CD4-positive, alpha-beta T cell treated with Interferon gamma for 1 hour (primary cell): Measurements from ENCODE around the gene RAD51AP1.
"Not testable (repeated sequence)": the region's sequence is repeated elsewhere in the genome, so short reads cannot be mapped to it uniquely, and the experiment has no call there.

ENCODE experiments used
- DNase-seq: peaks from one replicate; pipeline ENCODE4 v3.0.0-alpha.2; 2020

The RAD51AP1 gene

GRCh38 chr12:4538207-4539160, at the start of gene RAD51AP1:
TSS of gene RAD51AP1 (plus strand) at chr12:4538890. CDS start at chr12:4538940, 50 bp downstream.
- peak; percentile 95 for DNase-seq

DNA sequence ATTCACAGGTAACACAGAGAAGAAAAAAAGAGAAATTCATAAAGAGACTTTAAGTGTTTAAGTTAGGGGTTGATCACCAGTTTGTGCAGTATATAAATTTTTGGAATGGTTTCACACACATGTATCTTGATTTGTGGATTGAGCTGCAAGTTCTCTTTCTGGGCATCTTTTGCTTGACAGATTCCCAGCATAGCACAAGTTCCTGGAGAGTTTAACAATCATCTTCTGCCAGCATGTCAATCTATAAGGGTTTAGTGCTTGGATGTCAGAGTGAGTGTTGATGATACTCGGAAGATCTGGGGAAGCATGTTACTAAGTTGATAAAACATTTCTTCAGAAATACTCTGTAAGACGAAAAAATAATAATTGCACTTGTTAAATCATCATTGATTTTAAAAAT, 49.1 kb upstream of the RAD51AP1 start:
- no peak for DNase-seq

DNA sequence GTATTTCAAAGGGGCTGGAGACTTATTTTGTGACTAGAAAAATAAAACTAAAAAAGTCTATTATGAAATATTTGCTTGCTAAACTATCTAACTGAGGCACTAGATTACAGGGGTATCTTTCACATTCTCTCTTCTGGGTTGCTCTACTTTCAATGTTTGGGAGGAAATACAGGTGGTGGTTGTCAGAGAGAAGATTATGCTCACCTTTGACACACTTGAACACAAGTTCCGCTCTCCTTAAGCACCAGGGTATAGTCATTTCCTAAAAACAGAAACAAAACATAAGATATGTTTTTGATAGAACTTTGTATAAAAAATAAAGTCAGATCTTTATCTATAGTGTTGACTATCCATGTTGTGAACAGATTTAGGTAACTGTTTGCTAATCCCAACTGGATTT, 47.7 kb upstream of the RAD51AP1 start:
- no peak for DNase-seq

DNA sequence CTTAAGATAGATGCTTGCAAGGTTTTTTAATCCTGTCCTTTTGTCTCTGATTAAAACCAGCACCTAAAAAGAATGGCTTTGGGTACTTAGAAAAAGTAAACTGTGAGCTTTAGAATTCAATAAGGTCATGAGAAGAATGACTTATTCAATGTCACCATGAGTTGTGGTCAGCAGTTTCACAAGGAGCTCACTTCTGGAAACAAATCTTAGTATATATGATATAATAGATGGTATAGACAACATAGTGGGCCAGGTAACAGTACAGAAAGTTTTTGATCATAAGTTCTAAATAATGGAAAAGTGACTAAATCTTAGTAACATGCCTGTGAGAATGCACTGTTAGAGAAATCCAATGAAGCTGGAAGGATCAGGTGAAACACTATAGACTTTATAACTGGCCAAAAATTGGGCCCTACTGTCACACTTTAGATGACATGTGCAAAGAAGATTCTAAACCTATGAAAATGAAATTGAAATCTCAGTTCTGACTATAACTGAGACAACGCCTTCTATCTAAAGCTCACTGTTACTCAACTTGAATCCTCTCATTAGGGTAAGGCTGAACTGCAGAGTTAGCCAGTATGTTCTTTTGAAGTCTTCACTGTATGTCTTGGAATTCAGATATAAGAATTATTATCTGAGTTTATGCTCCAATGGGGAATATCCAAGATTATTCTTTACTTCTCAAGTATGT, 42.4 kb upstream of the RAD51AP1 start:
- DNase-seq: no peak

DNA sequence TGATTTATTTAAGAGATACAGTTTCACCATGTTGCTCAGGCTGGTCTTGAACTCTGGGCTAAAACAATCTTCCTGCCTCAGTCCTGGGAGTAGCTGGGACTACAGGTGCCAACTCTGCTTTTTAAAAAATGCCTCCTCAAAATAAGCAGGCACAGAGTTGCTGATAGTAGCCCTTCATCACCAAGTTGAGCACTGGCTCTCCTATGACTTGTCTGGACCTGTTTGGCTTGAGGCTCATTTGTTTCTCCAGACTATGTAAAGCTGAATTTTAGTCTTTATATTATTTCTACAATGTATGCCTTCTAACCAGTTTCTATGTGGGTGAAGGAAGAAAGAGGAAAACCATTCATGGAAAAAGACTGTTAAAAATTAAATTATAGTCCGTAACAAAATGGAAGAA, 39.5 kb upstream of the RAD51AP1 start:
- DNase-seq: no peak

DNA sequence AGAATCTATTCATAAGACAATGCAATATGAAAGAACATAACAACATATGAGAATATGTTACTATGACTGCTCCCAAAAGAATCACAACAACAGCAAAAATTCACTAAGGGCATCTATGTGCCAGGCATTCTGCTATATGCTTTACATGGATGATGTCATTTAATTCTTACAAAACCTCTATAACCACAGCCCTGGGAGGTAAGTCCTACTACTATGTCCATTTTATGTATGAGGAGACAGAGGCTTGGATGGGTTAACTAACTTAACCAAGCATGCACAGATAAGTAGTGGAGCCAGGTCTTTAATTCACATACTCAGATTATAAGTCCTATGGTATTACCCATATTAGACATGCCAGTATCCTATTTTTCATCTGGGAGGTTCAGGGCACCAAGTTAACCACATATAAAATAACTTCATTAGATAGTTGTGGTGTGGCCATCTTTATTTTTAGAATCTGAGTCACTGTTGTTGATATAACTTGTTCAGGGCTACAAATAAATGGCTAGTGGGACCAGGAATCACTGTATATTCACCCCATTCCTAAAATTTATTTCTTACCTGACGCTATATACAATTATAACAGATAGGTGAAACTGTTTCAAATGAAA, 33.2 kb upstream of the RAD51AP1 start:
- no peak for DNase-seq

DNA sequence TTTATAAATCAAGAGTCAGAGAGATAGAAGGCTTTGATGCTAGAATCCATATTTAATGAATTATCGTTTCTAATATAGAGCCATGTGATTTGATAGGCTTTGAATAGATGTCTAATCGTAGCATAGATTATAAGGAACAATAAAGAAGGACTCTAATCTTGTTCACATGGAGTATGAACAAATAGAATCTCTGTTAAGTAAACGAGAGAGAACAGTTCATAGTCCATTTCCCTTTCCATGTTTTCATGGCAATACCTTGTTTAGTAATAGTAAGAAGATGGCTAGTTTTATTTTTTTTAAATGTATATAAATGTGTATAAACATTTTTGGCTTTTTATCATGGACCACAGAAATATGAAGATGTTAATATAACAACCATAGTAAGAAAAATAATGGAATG, 32.3 kb upstream of the RAD51AP1 start:
- no peak for DNase-seq

GRCh38 chr12:4506870-4507269, 31.8 kb upstream of the RAD51AP1 start:
- DNase-seq: no peak

DNA sequence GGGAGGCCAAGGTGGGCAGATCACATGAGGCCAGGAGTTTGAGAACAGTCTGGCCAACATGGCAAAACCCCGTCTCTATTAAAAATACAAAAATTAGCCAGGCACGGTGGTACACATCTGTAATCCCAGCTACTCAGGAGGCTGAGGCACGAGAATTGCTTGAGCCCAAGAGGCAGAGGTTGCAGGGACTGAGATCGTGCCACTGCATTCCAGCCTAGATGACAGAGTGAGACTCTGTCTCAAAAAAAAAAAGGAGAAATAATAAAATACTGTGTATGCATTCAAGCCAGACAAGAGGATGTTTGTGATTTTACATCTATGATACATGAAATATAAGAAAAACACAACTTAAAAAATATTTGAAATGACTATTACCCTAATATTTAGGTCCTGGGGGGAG, 30.2 kb upstream of the RAD51AP1 start:
- DNase-seq: not testable (repeated sequence)

GRCh38 chr12:4509269-4509668, 29.4 kb upstream of the RAD51AP1 start:
- DNase-seq: not testable (repeated sequence)

DNA sequence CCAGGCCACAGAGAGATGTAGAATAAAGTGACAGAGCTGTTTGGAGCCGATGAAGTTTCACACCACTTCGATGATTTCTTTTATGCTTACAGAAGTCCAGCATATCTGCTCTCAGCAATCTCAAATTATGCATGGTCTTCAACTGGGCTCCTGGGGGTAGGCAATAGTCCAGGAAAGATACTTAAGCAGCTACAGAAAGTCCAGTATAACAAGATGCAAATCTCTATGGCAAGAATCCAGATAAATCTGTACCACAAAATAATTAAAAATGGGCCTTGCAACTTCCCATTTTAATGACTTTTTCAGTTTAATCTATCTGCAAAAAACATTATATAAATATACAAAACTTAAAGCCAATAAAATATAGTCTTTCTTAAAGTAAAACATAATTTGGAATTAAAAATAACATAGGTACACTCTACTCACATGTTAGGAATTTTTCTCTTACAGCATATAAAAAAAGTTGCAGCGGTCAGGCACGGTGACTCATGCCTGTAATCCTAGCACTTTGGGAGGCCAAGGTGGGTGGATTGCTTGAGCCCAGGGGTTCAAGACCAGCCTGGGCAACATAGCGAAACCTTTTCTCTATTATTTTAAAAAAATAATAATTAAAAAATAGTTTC, 20.5 kb upstream of the RAD51AP1 start:
- no peak for DNase-seq

- not testable (repeated sequence) for DNase-seq
Measured at GRCh38 chr12:4523443-4523842, 15.2 kb upstream of the RAD51AP1 start.

DNA sequence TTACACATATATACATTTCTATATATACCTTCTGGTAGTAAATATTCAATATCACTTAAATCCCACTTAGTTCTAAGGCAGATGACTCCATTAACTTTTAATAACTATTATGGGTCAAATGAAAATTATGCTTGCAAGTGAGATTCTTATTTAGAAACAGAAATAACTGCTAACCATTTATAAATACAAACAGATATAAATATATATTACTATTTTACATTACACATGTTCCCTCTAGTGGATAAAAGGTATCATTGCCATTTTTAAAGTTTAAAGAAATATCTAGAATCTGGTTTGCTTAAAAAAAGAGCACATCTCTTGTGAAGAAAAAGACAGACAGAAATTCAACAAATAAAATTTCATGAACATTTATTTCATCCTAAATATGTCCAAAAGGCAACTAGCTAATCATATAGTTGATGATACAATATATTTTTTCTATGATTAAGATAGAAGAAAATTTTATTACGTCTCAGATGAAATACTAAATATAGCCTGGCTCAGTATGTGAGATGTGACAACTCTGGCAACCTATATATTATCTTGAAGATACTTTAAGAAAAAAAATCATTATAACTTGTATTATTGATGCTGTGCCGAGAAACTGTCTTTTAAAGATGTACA, 11.7 kb upstream of the RAD51AP1 start:
- no peak for DNase-seq

- DNase-seq: no peak
Measured at GRCh38 chr12:4530160-4530559, 8.5 kb upstream of the RAD51AP1 start.

DNA sequence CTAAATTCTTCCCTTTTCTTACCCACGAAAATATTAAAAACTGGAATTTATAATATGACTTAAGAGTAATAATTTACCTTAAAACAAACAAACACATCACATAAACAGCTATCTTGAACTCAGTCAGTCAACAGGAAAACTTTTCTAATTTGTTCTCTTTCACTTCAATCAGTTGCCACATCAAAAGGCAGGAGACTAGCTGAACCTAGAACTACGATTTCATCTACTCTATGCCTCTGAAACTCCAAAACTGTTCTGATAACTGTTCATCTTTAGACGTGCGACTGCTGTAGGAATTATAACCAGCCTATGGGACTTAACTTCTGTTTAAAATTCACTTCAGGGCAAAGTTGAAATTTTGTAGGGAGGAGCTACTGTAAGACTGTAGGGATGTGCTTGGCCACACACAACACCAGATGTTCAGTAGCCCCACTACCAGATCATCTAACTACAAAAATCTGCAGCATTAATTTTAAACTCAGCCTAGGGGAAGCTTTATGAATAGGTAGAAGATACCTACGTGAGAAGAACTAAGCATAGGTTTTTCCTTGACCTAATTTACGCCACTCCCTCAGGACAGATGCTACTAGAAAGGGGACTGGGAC, 7.6 kb upstream of the RAD51AP1 start:
- DNase-seq: no peak

DNA sequence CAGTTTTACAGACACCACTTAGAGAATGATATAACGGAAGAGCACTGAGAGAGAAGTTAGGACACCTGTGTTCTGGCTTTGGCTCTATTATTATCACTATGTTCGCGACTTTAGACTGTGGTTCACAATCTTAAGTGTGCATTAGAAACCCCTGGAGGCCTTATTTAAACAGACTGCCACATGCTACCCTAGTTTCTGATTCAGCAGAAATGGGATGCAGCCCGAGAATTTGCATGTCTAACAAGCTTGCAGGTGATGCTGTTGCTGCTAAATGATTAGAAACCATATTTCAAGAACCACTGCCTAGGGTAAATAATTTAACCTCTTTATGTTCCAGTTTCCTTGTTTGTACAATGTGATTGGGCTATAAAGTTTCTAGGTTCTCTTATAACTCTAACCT, 3.6 kb upstream of the RAD51AP1 start:
- no peak for DNase-seq

GRCh38 chr12:4535871-4536270, 2.8 kb upstream of the RAD51AP1 start:
- no peak for DNase-seq

GRCh38 chr12:4539167-4539870, 629 bp downstream of the RAD51AP1 start:
- no peak for DNase-seq

DNA sequence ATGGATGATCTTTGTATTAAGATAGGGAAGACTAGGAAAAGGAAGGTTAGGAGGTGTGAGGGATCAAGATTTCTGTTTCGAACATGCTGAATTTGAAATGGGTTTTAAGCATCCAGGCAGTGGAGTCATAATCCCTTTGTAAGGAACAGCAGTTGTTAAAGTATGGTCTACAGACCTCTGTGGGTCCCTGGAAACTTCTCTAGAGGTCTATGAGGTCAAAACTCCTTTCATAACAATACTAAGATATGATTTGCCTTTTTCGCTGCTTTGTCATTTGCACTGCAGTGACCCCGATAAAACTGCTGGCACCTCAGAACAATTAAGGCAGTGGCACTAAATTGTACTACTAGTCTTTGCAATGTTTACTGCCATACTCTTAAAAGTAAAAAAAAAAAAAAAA, 1.5 kb downstream of the RAD51AP1 start:
- no peak for DNase-seq

DNA sequence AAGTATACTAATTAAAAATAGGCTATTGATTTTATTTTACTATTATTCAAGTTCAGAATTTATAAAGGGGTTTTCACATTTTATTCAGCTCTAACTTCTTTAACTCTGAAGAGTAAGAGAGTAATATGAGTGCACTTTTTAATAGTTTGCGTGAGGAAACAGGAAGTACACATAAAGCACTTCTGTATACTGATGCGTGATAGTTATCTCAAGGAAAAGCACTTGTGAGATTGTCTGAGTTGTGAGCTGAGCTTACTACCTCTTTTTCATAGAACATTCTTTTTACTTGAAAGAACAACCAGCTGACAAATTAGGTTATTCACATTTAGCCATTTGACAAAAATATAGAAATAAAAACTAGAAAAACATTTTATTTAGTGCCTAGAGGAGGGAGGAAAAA, 1.9 kb downstream of the RAD51AP1 start:
- DNase-seq: no peak

DNA sequence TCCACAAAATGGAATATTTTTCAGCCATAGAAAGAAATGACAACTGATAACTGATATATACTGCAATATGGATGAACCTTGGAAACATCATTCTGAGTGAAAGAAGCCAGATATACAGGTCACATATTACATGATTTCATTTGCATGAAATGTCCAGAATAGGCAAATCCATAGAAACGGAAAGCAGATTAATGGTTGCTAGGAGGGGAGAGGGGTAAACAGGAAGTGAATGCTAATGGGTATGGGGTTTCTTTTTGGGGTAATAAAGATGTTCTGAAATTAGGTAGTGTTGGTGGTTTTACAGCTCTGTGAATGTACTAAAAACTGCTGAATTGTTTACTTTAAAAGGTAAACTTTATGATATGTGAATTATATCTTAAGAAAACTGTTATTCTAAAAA, 6.5 kb downstream of the RAD51AP1 start:
- no peak for DNase-seq

- no peak for DNase-seq
Measured at GRCh38 chr12:4552191-4552590, 13.5 kb downstream of the RAD51AP1 start.
